ENCODE results near the gene SP5. TPM values are rescaled to one million over a fixed set of nuclear protein-coding genes. Genes with fewer than 3 reads are reported as not detected.
"Not testable (repeated sequence)": the region's sequence is repeated elsewhere in the genome, so short reads cannot be mapped to it uniquely, and the experiment has no call there.

The SP5 gene
- total RNA-seq, 1 experiment from 2014 or later: 1.7 TPM

DNA sequence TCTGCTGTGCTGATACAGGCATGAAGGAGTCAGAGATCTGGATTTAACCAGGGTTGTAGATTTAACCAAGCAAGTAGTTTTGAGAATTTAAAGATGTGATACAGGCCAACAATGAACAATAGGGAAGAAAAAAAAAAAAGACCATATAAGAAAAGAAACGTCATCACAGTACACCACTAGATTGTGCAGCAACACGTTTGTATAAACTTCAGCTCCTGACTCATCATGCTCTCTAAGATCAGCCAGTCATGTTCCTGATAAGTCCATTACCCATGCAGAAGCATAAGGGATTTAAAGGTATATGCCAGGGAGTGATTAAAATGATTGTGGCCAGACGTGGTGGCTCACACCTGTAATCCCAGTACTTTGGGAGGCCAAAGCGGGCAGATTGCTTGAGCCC, 32.8 kb downstream of the SP5 start:
- TF ChIP-seq GTF2I (CRISPR knock-in tag; conservative IDR thresholded peaks at IDR 0.05) (no peak), SMAD3 (CRISPR knock-in tag; IDR thresholded peaks at IDR 0.05; ENCODE audit: borderline replicate concordance) (no peak), ZNF263 (CRISPR knock-in tag; IDR thresholded peaks at IDR 0.05; ENCODE audit: low read depth) (no peak), HMGA2 (CRISPR knock-in tag; IDR thresholded peaks at IDR 0.05) (no peak), PRDM15 (CRISPR knock-in tag; IDR thresholded peaks at IDR 0.05) (no peak), FOXK1 (CRISPR knock-in tag; IDR thresholded peaks at IDR 0.05) (no peak), ZNF512 (CRISPR knock-in tag; IDR thresholded peaks at IDR 0.05; ENCODE audit: borderline replicate concordance) (no peak), JUN (CRISPR knock-in tag; IDR thresholded peaks at IDR 0.05) (no peak), CBFB (CRISPR knock-in tag; IDR thresholded peaks at IDR 0.05; ENCODE audit: low read depth) (no peak), ZNF317 (CRISPR knock-in tag; IDR thresholded peaks at IDR 0.05; ENCODE audit: borderline replicate concordance, low read depth) (no peak), AR (CRISPR knock-in tag; IDR thresholded peaks at IDR 0.05) (no peak), MYBL2 (CRISPR knock-in tag; IDR thresholded peaks at IDR 0.05) (no peak), PRRX2 (CRISPR knock-in tag; IDR thresholded peaks at IDR 0.05) (no peak), ESRRA (CRISPR knock-in tag; IDR thresholded peaks at IDR 0.05; ENCODE audit: borderline replicate concordance) (no peak)
- TF ChIP-seq, protein P1, sequence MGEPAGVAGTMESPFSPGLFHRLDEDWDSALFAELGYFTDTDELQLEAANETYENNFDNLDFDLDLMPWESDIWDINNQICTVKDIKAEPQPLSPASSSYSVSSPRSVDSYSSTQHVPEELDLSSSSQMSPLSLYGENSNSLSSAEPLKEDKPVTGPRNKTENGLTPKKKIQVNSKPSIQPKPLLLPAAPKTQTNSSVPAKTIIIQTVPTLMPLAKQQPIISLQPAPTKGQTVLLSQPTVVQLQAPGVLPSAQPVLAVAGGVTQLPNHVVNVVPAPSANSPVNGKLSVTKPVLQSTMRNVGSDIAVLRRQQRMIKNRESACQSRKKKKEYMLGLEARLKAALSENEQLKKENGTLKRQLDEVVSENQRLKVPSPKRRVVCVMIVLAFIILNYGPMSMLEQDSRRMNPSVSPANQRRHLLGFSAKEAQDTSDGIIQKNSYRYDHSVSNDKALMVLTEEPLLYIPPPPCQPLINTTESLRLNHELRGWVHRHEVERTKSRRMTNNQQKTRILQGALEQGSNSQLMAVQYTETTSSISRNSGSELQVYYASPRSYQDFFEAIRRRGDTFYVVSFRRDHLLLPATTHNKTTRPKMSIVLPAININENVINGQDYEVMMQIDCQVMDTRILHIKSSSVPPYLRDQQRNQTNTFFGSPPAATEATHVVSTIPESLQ (CRISPR knock-in tag; IDR thresholded peaks at IDR 0.05): no peak
- TF ChIP-seq, protein P2, sequence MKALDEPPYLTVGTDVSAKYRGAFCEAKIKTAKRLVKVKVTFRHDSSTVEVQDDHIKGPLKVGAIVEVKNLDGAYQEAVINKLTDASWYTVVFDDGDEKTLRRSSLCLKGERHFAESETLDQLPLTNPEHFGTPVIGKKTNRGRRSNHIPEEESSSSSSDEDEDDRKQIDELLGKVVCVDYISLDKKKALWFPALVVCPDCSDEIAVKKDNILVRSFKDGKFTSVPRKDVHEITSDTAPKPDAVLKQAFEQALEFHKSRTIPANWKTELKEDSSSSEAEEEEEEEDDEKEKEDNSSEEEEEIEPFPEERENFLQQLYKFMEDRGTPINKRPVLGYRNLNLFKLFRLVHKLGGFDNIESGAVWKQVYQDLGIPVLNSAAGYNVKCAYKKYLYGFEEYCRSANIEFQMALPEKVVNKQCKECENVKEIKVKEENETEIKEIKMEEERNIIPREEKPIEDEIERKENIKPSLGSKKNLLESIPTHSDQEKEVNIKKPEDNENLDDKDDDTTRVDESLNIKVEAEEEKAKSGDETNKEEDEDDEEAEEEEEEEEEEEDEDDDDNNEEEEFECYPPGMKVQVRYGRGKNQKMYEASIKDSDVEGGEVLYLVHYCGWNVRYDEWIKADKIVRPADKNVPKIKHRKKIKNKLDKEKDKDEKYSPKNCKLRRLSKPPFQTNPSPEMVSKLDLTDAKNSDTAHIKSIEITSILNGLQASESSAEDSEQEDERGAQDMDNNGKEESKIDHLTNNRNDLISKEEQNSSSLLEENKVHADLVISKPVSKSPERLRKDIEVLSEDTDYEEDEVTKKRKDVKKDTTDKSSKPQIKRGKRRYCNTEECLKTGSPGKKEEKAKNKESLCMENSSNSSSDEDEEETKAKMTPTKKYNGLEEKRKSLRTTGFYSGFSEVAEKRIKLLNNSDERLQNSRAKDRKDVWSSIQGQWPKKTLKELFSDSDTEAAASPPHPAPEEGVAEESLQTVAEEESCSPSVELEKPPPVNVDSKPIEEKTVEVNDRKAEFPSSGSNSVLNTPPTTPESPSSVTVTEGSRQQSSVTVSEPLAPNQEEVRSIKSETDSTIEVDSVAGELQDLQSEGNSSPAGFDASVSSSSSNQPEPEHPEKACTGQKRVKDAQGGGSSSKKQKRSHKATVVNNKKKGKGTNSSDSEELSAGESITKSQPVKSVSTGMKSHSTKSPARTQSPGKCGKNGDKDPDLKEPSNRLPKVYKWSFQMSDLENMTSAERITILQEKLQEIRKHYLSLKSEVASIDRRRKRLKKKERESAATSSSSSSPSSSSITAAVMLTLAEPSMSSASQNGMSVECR (CRISPR knock-in tag; IDR thresholded peaks at IDR 0.05; ENCODE audit: borderline replicate concordance): no peak
- Mint-ChIP-seq H3K27ac (no peak overlapping the region), H3K27me3 (ENCODE audit: low read depth) (no peaks in the 10 kb centered on the region), H3K9me3 (no peaks in the 10 kb centered on the region), H3K4me3 (no peak overlapping the region), H3K4me1 (peaks cover 9% of the 10 kb centered on the region), H3K36me3 (no peaks in the 10 kb centered on the region)
- ATAC-seq (no peak), DNase-seq (ENCODE audit: low spot score) (no peak)
- ChIA-PET CTCF (no interaction called here), POLR2A (no interaction called here)

GRCh38 chr2:170751555-170751954, 36.4 kb downstream of the SP5 start:
- POLR2A ChIA-PET, H3K4me3 Mint-ChIP-seq, H3K9me3 Mint-ChIP-seq: not testable (repeated sequence)

More at GRCh38 chr2:170751555-170751954, 36.4 kb downstream of the SP5 start:
- H3K27ac Mint-ChIP-seq; ATAC-seq; H3K4me1 Mint-ChIP-seq; H3K27me3 Mint-ChIP-seq (ENCODE audit: low read depth); DNase-seq (ENCODE audit: low spot score); CTCF ChIA-PET; H3K36me3 Mint-ChIP-seq: not testable (repeated sequence)

Data from WTC11 (cell line).